NOMO-1 treated with dmso at 0.1 percent for 144 hours (cell line): ENCODE measurements around the gene CCL22.
"Not testable (repeated sequence)": the region's sequence is repeated elsewhere in the genome, so short reads cannot be mapped to it uniquely, and the experiment has no call there.

ENCODE experiments used
- DNase-seq: peaks from one replicate; lab custom pipeline; 2025; ENCODE audit not compliant: unreplicated experiment; lab: John Stamatoyannopoulos, UW

The CCL22 gene

GRCh38 chr16:57391300-57391699 is 32.7 kb downstream of the CCL22 start:
- no peak for DNase-seq

GRCh38 chr16:57391708-57392107 is 33.1 kb downstream of the CCL22 start:
- DNase-seq, result no peak

GRCh38 chr16:57392694-57393093 is 34.1 kb downstream of the CCL22 start:
- no peak for DNase-seq

GRCh38 chr16:57394444-57394843 is 35.9 kb downstream of the CCL22 start:
- no peak for DNase-seq

- DNase-seq, result no peak
Observed at GRCh38 chr16:57395026-57395425, 36.4 kb downstream of the CCL22 start.

- DNase-seq, result no peak
Observed at GRCh38 chr16:57396786-57397185, 38.2 kb downstream of the CCL22 start.

GRCh38 chr16:57397493-57397892 is 38.9 kb downstream of the CCL22 start:
- DNase-seq, result not testable (repeated sequence)

- no peak for DNase-seq
Observed at GRCh38 chr16:57401943-57402640, 43.5 kb downstream of the CCL22 start.

GRCh38 chr16:57403965-57404817 is 45.6 kb downstream of the CCL22 start, which contains the start of gene CCL17:
Gene CCL17 (plus strand): TSS chr16:57404767. CDS start chr16:57413933, 9,166 bp downstream.
- no peak for DNase-seq

GRCh38 chr16:57405097-57405496 is 46.5 kb downstream of the CCL22 start:
- no peak for DNase-seq

- DNase-seq, result peak; percentile 46
Observed at GRCh38 chr16:57406881-57407280, 48.3 kb downstream of the CCL22 start.

- DNase-seq, result no peak
Observed at GRCh38 chr16:57407521-57408353, 49.2 kb downstream of the CCL22 start.

- DNase-seq, result no peak
Observed at GRCh38 chr16:57409065-57409464, 50.5 kb downstream of the CCL22 start.

GRCh38 chr16:57409870-57410587 is 51.4 kb downstream of the CCL22 start:
- no peak for DNase-seq

GRCh38 chr16:57411362-57411976 is 52.9 kb downstream of the CCL22 start:
- no peak for DNase-seq

- DNase-seq, result no peak
Observed at GRCh38 chr16:57412584-57412983, 54.0 kb downstream of the CCL22 start.

- no peak for DNase-seq
Observed at GRCh38 chr16:57413301-57413730, 54.7 kb downstream of the CCL22 start.

- no peak for DNase-seq
Observed at GRCh38 chr16:57413733-57414132, 55.1 kb downstream of the CCL22 start.
